Measurements from ENCODE around the gene MECR. TPM values are rescaled to one million over a fixed set of nuclear protein-coding genes. Genes with fewer than 3 reads are reported as not detected.

MECR gene
- polyA plus RNA-seq, 2 donors: 11.8 to 19.6 TPM

- Histone ChIP-seq H3K27ac (ENCODE audit: low read depth in 2 of 2, low read length in 1 of 2) (no peak overlapping the region), H3K27me3 (ENCODE audit: control insufficient read depth in 1 of 2, insufficient read depth in 2 of 2, low read length in 2 of 2) (no peaks in the 10 kb centered on the region), H3K4me3 (ENCODE audit: low read depth in 1 of 2, low read length in 2 of 2) (no peak overlapping the region), H3K4me1 (ENCODE audit: control insufficient read depth in 2 of 2, insufficient read depth in 2 of 2, low read length in 1 of 2) (no peaks in the 10 kb centered on the region), H3K36me3 (ENCODE audit: control insufficient read depth in 2 of 2, insufficient read depth in 2 of 2, low read length in 1 of 2) (peaks cover 8 to 17% of the 10 kb centered on the region in 2 donors), H3K9me3 (ENCODE audit: control insufficient read depth in 2 of 2, insufficient read depth in 1 of 2, low read depth in 1 of 2, low read length in 1 of 2) (no peaks in the 10 kb centered on the region)
- 83 to 90% methylated on average over 12 of the region's 12 CpGs for WGBS, 2 donors
Measured at GRCh38 chr1:29211086-29212030, 19.4 kb downstream of the MECR start.

- Histone ChIP-seq H3K27me3 (ENCODE audit: control insufficient read depth in 1 of 2, insufficient read depth in 2 of 2, low read length in 2 of 2) (no peaks in the 10 kb centered on the region), H3K36me3 (ENCODE audit: control insufficient read depth in 2 of 2, insufficient read depth in 2 of 2, low read length in 1 of 2) (peaks cover 9 to 14% of the 10 kb centered on the region in 2 donors), H3K4me1 (ENCODE audit: control insufficient read depth in 2 of 2, insufficient read depth in 2 of 2, low read length in 1 of 2) (no peaks in the 10 kb centered on the region), H3K4me3 (ENCODE audit: low read depth in 1 of 2, low read length in 2 of 2) (no peak overlapping the region), H3K9me3 (ENCODE audit: control insufficient read depth in 2 of 2, insufficient read depth in 1 of 2, low read depth in 1 of 2, low read length in 1 of 2) (no peaks in the 10 kb centered on the region), H3K27ac (ENCODE audit: low read depth in 2 of 2, low read length in 1 of 2) (no peak overlapping the region)
- WGBS, 2 donors: 69 to 72% methylated on average over 7 of the region's 7 CpGs
Measured at GRCh38 chr1:29210278-29211085, 20.3 kb downstream of the MECR start.

- Histone ChIP-seq H3K27me3 (ENCODE audit: control insufficient read depth in 1 of 2, insufficient read depth in 2 of 2, low read length in 2 of 2) (no peaks in the 10 kb centered on the region), H3K4me1 (ENCODE audit: control insufficient read depth in 2 of 2, insufficient read depth in 2 of 2, low read length in 1 of 2) (no peaks in the 10 kb centered on the region), H3K36me3 (ENCODE audit: control insufficient read depth in 2 of 2, insufficient read depth in 2 of 2, low read length in 1 of 2) (peaks cover 9 to 15% of the 10 kb centered on the region in 2 donors), H3K4me3 (ENCODE audit: low read depth in 1 of 2, low read length in 2 of 2) (no peak overlapping the region), H3K9me3 (ENCODE audit: control insufficient read depth in 2 of 2, insufficient read depth in 1 of 2, low read depth in 1 of 2, low read length in 1 of 2) (no peaks in the 10 kb centered on the region), H3K27ac (ENCODE audit: low read depth in 2 of 2, low read length in 1 of 2) (no peak overlapping the region)
- WGBS, 2 donors: 81 to 82% methylated on average over 5 of the region's 5 CpGs
Measured at GRCh38 chr1:29209173-29209572, 21.6 kb downstream of the MECR start.

GRCh38 chr1:29208442-29208841 is 22.3 kb downstream of the MECR start:
- H3K27me3 ChIP-seq (ENCODE audit: control insufficient read depth in 1 of 2, insufficient read depth in 2 of 2, low read length in 2 of 2): no peaks in the 10 kb centered on the region
- no peaks in the 10 kb centered on the region for H3K9me3 ChIP-seq (ENCODE audit: control insufficient read depth in 2 of 2, insufficient read depth in 1 of 2, low read depth in 1 of 2, low read length in 1 of 2)
- no peak overlapping the region for H3K27ac ChIP-seq (ENCODE audit: low read depth in 2 of 2, low read length in 1 of 2)
- 67 to 79% methylated on average over 4 of the region's 4 CpGs for WGBS, 2 donors
- peaks cover 9 to 13% of the 10 kb centered on the region in 2 donors for H3K36me3 ChIP-seq (ENCODE audit: control insufficient read depth in 2 of 2, insufficient read depth in 2 of 2, low read length in 1 of 2)
- no peaks in the 10 kb centered on the region for H3K4me1 ChIP-seq (ENCODE audit: control insufficient read depth in 2 of 2, insufficient read depth in 2 of 2, low read length in 1 of 2)
- no peak overlapping the region for H3K4me3 ChIP-seq (ENCODE audit: low read depth in 1 of 2, low read length in 2 of 2)

- Histone ChIP-seq H3K9me3 (ENCODE audit: control insufficient read depth in 2 of 2, insufficient read depth in 1 of 2, low read depth in 1 of 2, low read length in 1 of 2) (no peaks in the 10 kb centered on the region), H3K36me3 (ENCODE audit: control insufficient read depth in 2 of 2, insufficient read depth in 2 of 2, low read length in 1 of 2) (peaks cover 5 to 10% of the 10 kb centered on the region in 2 donors), H3K27me3 (ENCODE audit: control insufficient read depth in 1 of 2, insufficient read depth in 2 of 2, low read length in 2 of 2) (no peaks in the 10 kb centered on the region), H3K4me1 (ENCODE audit: control insufficient read depth in 2 of 2, insufficient read depth in 2 of 2, low read length in 1 of 2) (no peaks in the 10 kb centered on the region), H3K27ac (ENCODE audit: low read depth in 2 of 2, low read length in 1 of 2) (peak overlapping the region; percentile 70 to 79), H3K4me3 (ENCODE audit: low read depth in 1 of 2, low read length in 2 of 2) (no peak overlapping the region)
- 18 to 23% methylated on average over 14 of the region's 14 CpGs for WGBS, 2 donors
Measured at GRCh38 chr1:29202584-29203340, 28.0 kb downstream of the MECR start.

GRCh38 chr1:29202053-29202452 is 28.7 kb downstream of the MECR start:
- H3K27me3 ChIP-seq (ENCODE audit: control insufficient read depth in 1 of 2, insufficient read depth in 2 of 2, low read length in 2 of 2): no peaks in the 10 kb centered on the region
- H3K9me3 ChIP-seq (ENCODE audit: control insufficient read depth in 2 of 2, insufficient read depth in 1 of 2, low read depth in 1 of 2, low read length in 1 of 2): no peaks in the 10 kb centered on the region
- H3K27ac ChIP-seq (ENCODE audit: low read depth in 2 of 2, low read length in 1 of 2): peak overlapping the region; percentile 70 to 79
- H3K4me3 ChIP-seq (ENCODE audit: low read depth in 1 of 2, low read length in 2 of 2): no peak overlapping the region
- 33 to 60% methylated on average over 1 of the region's 1 CpG for WGBS, 2 donors
- no peaks in the 10 kb centered on the region for H3K4me1 ChIP-seq (ENCODE audit: control insufficient read depth in 2 of 2, insufficient read depth in 2 of 2, low read length in 1 of 2)
- peaks cover 5 to 10% of the 10 kb centered on the region in 2 donors for H3K36me3 ChIP-seq (ENCODE audit: control insufficient read depth in 2 of 2, insufficient read depth in 2 of 2, low read length in 1 of 2)

- Histone ChIP-seq H3K36me3 (ENCODE audit: control insufficient read depth in 2 of 2, insufficient read depth in 2 of 2, low read length in 1 of 2) (peaks cover 3 to 8% of the 10 kb centered on the region in 2 donors), H3K9me3 (ENCODE audit: control insufficient read depth in 2 of 2, insufficient read depth in 1 of 2, low read depth in 1 of 2, low read length in 1 of 2) (no peaks in the 10 kb centered on the region), H3K4me3 (ENCODE audit: low read depth in 1 of 2, low read length in 2 of 2) (no peak overlapping the region), H3K27ac (ENCODE audit: low read depth in 2 of 2, low read length in 1 of 2) (peak overlapping the region; percentile 70 to 79), H3K4me1 (ENCODE audit: control insufficient read depth in 2 of 2, insufficient read depth in 2 of 2, low read length in 1 of 2) (no peaks in the 10 kb centered on the region), H3K27me3 (ENCODE audit: control insufficient read depth in 1 of 2, insufficient read depth in 2 of 2, low read length in 2 of 2) (no peaks in the 10 kb centered on the region)
- WGBS, 2 donors: 84 to 85% methylated on average over 6 of the region's 6 CpGs
Measured at GRCh38 chr1:29201595-29202051, 29.1 kb downstream of the MECR start.

GRCh38 chr1:29200906-29201594 is 29.7 kb downstream of the MECR start:
- H3K4me1 ChIP-seq (ENCODE audit: control insufficient read depth in 2 of 2, insufficient read depth in 2 of 2, low read length in 1 of 2): no peaks in the 10 kb centered on the region
- no peak overlapping the region for H3K27ac ChIP-seq (ENCODE audit: low read depth in 2 of 2, low read length in 1 of 2)
- peaks cover 0 to 6% of the 10 kb centered on the region in 2 donors for H3K36me3 ChIP-seq (ENCODE audit: control insufficient read depth in 2 of 2, insufficient read depth in 2 of 2, low read length in 1 of 2)
- H3K4me3 ChIP-seq (ENCODE audit: low read depth in 1 of 2, low read length in 2 of 2): no peak overlapping the region
- H3K27me3 ChIP-seq (ENCODE audit: control insufficient read depth in 1 of 2, insufficient read depth in 2 of 2, low read length in 2 of 2): no peaks in the 10 kb centered on the region
- 83 to 86% methylated on average over 5 of the region's 5 CpGs for WGBS, 2 donors
- H3K9me3 ChIP-seq (ENCODE audit: control insufficient read depth in 2 of 2, insufficient read depth in 1 of 2, low read depth in 1 of 2, low read length in 1 of 2): no peaks in the 10 kb centered on the region
